ENCODE data around the gene TMEM178B.
"Not testable (repeated sequence)": the region's sequence is repeated elsewhere in the genome, so short reads cannot be mapped to it uniquely, and the experiment has no call there.

The TMEM178B gene

GRCh38 chr7:141094336-141095070 lies 20.6 kb downstream of the TMEM178B start:
- H3K36me3 Mint-ChIP-seq (ENCODE audit: insufficient read depth): no peaks in the 10 kb centered on the region
- peaks cover 7 to 11% of the 10 kb centered on the region in 2 donors for H3K27me3 Mint-ChIP-seq
- H3K9me3 Mint-ChIP-seq: no peaks in the 10 kb centered on the region
- H3K27ac Mint-ChIP-seq: no peak overlapping the region
- H3K4me3 Mint-ChIP-seq: no peak overlapping the region
- ATAC-seq (replicated peaks) (no peak), DNase-seq (no peak)
- no peaks in the 10 kb centered on the region for H3K4me1 Mint-ChIP-seq (ENCODE audit: low read depth in 2 of 2)

GRCh38 chr7:141097430-141097829 lies 23.6 kb downstream of the TMEM178B start:
- Mint-ChIP-seq H3K36me3 (ENCODE audit: insufficient read depth) (no peaks in the 10 kb centered on the region), H3K4me1 (ENCODE audit: low read depth in 2 of 2) (no peaks in the 10 kb centered on the region), H3K4me3 (no peak overlapping the region), H3K27me3 (peaks cover 7 to 24% of the 10 kb centered on the region in 2 donors), H3K9me3 (no peaks in the 10 kb centered on the region), H3K27ac (no peak overlapping the region)
- ATAC-seq (replicated peaks) (no peak), DNase-seq (no peak)

GRCh38 chr7:141102436-141102835 lies 28.6 kb downstream of the TMEM178B start:
- H3K4me1 Mint-ChIP-seq (ENCODE audit: low read depth in 2 of 2): no peaks in the 10 kb centered on the region
- H3K4me3 Mint-ChIP-seq: no peak overlapping the region
- no peak for DNase-seq
- no peak for ATAC-seq (replicated peaks)
- peaks cover 7 to 31% of the 10 kb centered on the region in 2 donors for H3K27me3 Mint-ChIP-seq
- H3K9me3 Mint-ChIP-seq: no peaks in the 10 kb centered on the region
- no peak overlapping the region for H3K27ac Mint-ChIP-seq
- H3K36me3 Mint-ChIP-seq (ENCODE audit: insufficient read depth): no peaks in the 10 kb centered on the region

- H3K27ac Mint-ChIP-seq: no peak overlapping the region
- H3K4me3 Mint-ChIP-seq: no peak overlapping the region
- H3K9me3 Mint-ChIP-seq: no peaks in the 10 kb centered on the region
- no peaks in the 10 kb centered on the region for H3K36me3 Mint-ChIP-seq (ENCODE audit: insufficient read depth)
- DNase-seq (no peak), ATAC-seq (replicated peaks) (no peak)
- H3K27me3 Mint-ChIP-seq: peaks cover 7 to 31% of the 10 kb centered on the region in 2 donors
- no peaks in the 10 kb centered on the region for H3K4me1 Mint-ChIP-seq (ENCODE audit: low read depth in 2 of 2)
These were observed 30.1 kb downstream of the TMEM178B start for GRCh38 chr7:141103847-141104429.

GRCh38 chr7:141113131-141113530 lies 39.3 kb downstream of the TMEM178B start:
- H3K4me3 Mint-ChIP-seq: no peak overlapping the region
- H3K27ac Mint-ChIP-seq: no peak overlapping the region
- no peaks in the 10 kb centered on the region for H3K4me1 Mint-ChIP-seq (ENCODE audit: low read depth in 2 of 2)
- no peaks in the 10 kb centered on the region for H3K9me3 Mint-ChIP-seq
- peaks cover 13 to 14% of the 10 kb centered on the region in 2 donors for H3K27me3 Mint-ChIP-seq
- DNase-seq: no peak
- no peak for ATAC-seq (replicated peaks)
- no peaks in the 10 kb centered on the region for H3K36me3 Mint-ChIP-seq (ENCODE audit: insufficient read depth)

GRCh38 chr7:141114029-141114664 lies 40.3 kb downstream of the TMEM178B start:
- DNase-seq: no peak
- no peak overlapping the region for H3K4me3 Mint-ChIP-seq
- peaks cover 13 to 22% of the 10 kb centered on the region in 2 donors for H3K27me3 Mint-ChIP-seq
- no peak overlapping the region for H3K27ac Mint-ChIP-seq
- no peak for ATAC-seq (replicated peaks)
- H3K9me3 Mint-ChIP-seq: no peaks in the 10 kb centered on the region
- H3K36me3 Mint-ChIP-seq (ENCODE audit: insufficient read depth): no peaks in the 10 kb centered on the region
- H3K4me1 Mint-ChIP-seq (ENCODE audit: low read depth in 2 of 2): no peaks in the 10 kb centered on the region

- H3K27ac Mint-ChIP-seq: no peak overlapping the region
- no peaks in the 10 kb centered on the region for H3K36me3 Mint-ChIP-seq (ENCODE audit: insufficient read depth)
- H3K9me3 Mint-ChIP-seq: no peaks in the 10 kb centered on the region
- no peaks in the 10 kb centered on the region for H3K4me1 Mint-ChIP-seq (ENCODE audit: low read depth in 2 of 2)
- ATAC-seq (replicated peaks): no peak
- no peak overlapping the region for H3K4me3 Mint-ChIP-seq
- no peak for DNase-seq
- peaks cover 21 to 31% of the 10 kb centered on the region in 2 donors for H3K27me3 Mint-ChIP-seq
These were observed 42.1 kb downstream of the TMEM178B start for GRCh38 chr7:141115965-141116364.

- H3K4me1 Mint-ChIP-seq (ENCODE audit: low read depth in 2 of 2); H3K27ac Mint-ChIP-seq; H3K4me3 Mint-ChIP-seq; H3K36me3 Mint-ChIP-seq (ENCODE audit: insufficient read depth); H3K9me3 Mint-ChIP-seq; DNase-seq; ATAC-seq (replicated peaks): not testable (repeated sequence)
- H3K27me3 Mint-ChIP-seq: peaks cover 28 to 38% of the 10 kb centered on the region in 2 donors
These were observed 42.8 kb downstream of the TMEM178B start for GRCh38 chr7:141116661-141117060.

- no peak overlapping the region for H3K27ac Mint-ChIP-seq
- peaks cover 36 to 45% of the 10 kb centered on the region in 2 donors for H3K27me3 Mint-ChIP-seq
- DNase-seq (no peak), ATAC-seq (replicated peaks) (no peak)
- no peaks in the 10 kb centered on the region for H3K36me3 Mint-ChIP-seq (ENCODE audit: insufficient read depth)
- H3K9me3 Mint-ChIP-seq: no peaks in the 10 kb centered on the region
- no peak overlapping the region for H3K4me3 Mint-ChIP-seq
- no peaks in the 10 kb centered on the region for H3K4me1 Mint-ChIP-seq (ENCODE audit: low read depth in 2 of 2)
These were observed 44.9 kb downstream of the TMEM178B start for GRCh38 chr7:141118767-141119166.

- H3K4me3 Mint-ChIP-seq: no peak overlapping the region
- ATAC-seq (replicated peaks): no peak
- H3K36me3 Mint-ChIP-seq (ENCODE audit: insufficient read depth): no peaks in the 10 kb centered on the region
- H3K4me1 Mint-ChIP-seq (ENCODE audit: low read depth in 2 of 2): no peaks in the 10 kb centered on the region
- peaks cover 36 to 43% of the 10 kb centered on the region in 2 donors for H3K27me3 Mint-ChIP-seq
- H3K9me3 Mint-ChIP-seq: no peaks in the 10 kb centered on the region
- no peak overlapping the region for H3K27ac Mint-ChIP-seq
- DNase-seq: no peak
These were observed 45.3 kb downstream of the TMEM178B start for GRCh38 chr7:141119187-141119586.

- ATAC-seq (replicated peaks) (no peak), DNase-seq (no peak)
- no peak overlapping the region for H3K27ac Mint-ChIP-seq
- no peaks in the 10 kb centered on the region for H3K36me3 Mint-ChIP-seq (ENCODE audit: insufficient read depth)
- H3K4me3 Mint-ChIP-seq: no peak overlapping the region
- H3K27me3 Mint-ChIP-seq: peaks cover 44 to 69% of the 10 kb centered on the region in 2 donors
- no peaks in the 10 kb centered on the region for H3K4me1 Mint-ChIP-seq (ENCODE audit: low read depth in 2 of 2)
- H3K9me3 Mint-ChIP-seq: no peaks in the 10 kb centered on the region
These were observed 48.9 kb downstream of the TMEM178B start for GRCh38 chr7:141122736-141123135.

- no peak for ATAC-seq (replicated peaks)
- no peak for DNase-seq
- H3K4me1 Mint-ChIP-seq (ENCODE audit: low read depth in 2 of 2): no peaks in the 10 kb centered on the region
- H3K27ac Mint-ChIP-seq: no peak overlapping the region
- no peaks in the 10 kb centered on the region for H3K9me3 Mint-ChIP-seq
- H3K27me3 Mint-ChIP-seq: peaks cover 44 to 68% of the 10 kb centered on the region in 2 donors
- no peaks in the 10 kb centered on the region for H3K36me3 Mint-ChIP-seq (ENCODE audit: insufficient read depth)
- no peak overlapping the region for H3K4me3 Mint-ChIP-seq
These were observed 49.7 kb downstream of the TMEM178B start for GRCh38 chr7:141123522-141123921.

GRCh38 chr7:141126107-141126506 lies 52.2 kb downstream of the TMEM178B start:
- H3K36me3 Mint-ChIP-seq (ENCODE audit: insufficient read depth): no peaks in the 10 kb centered on the region
- H3K9me3 Mint-ChIP-seq: no peaks in the 10 kb centered on the region
- DNase-seq (no peak), ATAC-seq (replicated peaks) (no peak)
- H3K4me3 Mint-ChIP-seq: no peak overlapping the region
- H3K27ac Mint-ChIP-seq: no peak overlapping the region
- peaks cover 52 to 66% of the 10 kb centered on the region in 2 donors for H3K27me3 Mint-ChIP-seq
- no peaks in the 10 kb centered on the region for H3K4me1 Mint-ChIP-seq (ENCODE audit: low read depth in 2 of 2)

GRCh38 chr7:141128506-141128905 lies 54.6 kb downstream of the TMEM178B start:
- Mint-ChIP-seq H3K9me3 (peaks cover 2 to 11% of the 10 kb centered on the region in 2 donors), H3K4me1 (ENCODE audit: low read depth in 2 of 2) (no peaks in the 10 kb centered on the region), H3K4me3 (no peak overlapping the region), H3K27me3 (peaks cover 57 to 58% of the 10 kb centered on the region in 2 donors), H3K36me3 (ENCODE audit: insufficient read depth) (no peaks in the 10 kb centered on the region), H3K27ac (no peak overlapping the region)
- no peak for ATAC-seq (replicated peaks)
- DNase-seq: no peak
